ENCODE results near the gene PAPPA2. TPM values are rescaled to one million over a fixed set of nuclear protein-coding genes. Genes with fewer than 3 reads are reported as not detected.

Gene PAPPA2
- total and polyA plus RNA-seq, 2 of the 8 experiments (the other 6 are each of a cell fraction or from before 2014, with no cell fraction given): 0.08 to 0.88 TPM

- no peak for TF ChIP-seq CHD7 (IDR thresholded peaks at IDR 0.05; ENCODE audit: insufficient replicate concordance, low read length)
- no peak for TF ChIP-seq PHF8 (conservative IDR thresholded peaks at IDR 0.05; ENCODE audit: low read depth, low read length)
- no peak for TF ChIP-seq BCL11A (IDR thresholded peaks at IDR 0.05; ENCODE audit: low read depth in 2 of 2, low read length in 2 of 2)
- TF ChIP-seq TEAD4 (IDR thresholded peaks at IDR 0.05; ENCODE audit: low read depth, low read length): no peak
- TF ChIP-seq ZNF274 (IDR thresholded peaks at IDR 0.05; ENCODE audit: borderline replicate concordance, extremely low read depth, low read length): no peak
- no peak for TF ChIP-seq CHD1 (IDR thresholded peaks at IDR 0.05; ENCODE audit: low read depth, low read length)
- TF ChIP-seq CEBPB (IDR thresholded peaks at IDR 0.05; ENCODE audit: low read depth, low read length): no peak
- TF ChIP-seq YY1 (IDR thresholded peaks at IDR 0.05; ENCODE audit: low read depth, low read length): no peak
- TF ChIP-seq KDM1A (IDR thresholded peaks at IDR 0.05; ENCODE audit: borderline replicate concordance, low read length): no peak
These were observed 348.7 kb downstream of the PAPPA2 start (continued) for GRCh38 chr1:176811511-176812288.
